Right lung (tissue), 5 donors: ENCODE results near the gene BTG3. TPM values are rescaled to one million over a fixed set of nuclear protein-coding genes. Genes with fewer than 3 reads are reported as not detected.

Experiments
- DNase-seq, 2 donors: peaks; one replicate each; pipeline ENCODE4 v3.0.0-alpha.2; 2013
- polyA plus RNA-seq, 5 donors: library from polyadenylated mRNA; unstranded; fragments of 120-200 nt; gene quantifications; one replicate each; pipeline versions ENCODE4 v1.2.1 to v1.2.3, GENCODE V29; 2013; ENCODE audit warnings: inconsistent platforms in 1 of 5, low replicate concordance in 1 of 5; ENCODE audit not compliant: insufficient read length in 5 of 5, insufficient read depth in 1 of 5

Gene BTG3
- polyA plus RNA-seq, 5 donors = 38.3 to 57.0 (median 41.7) TPM

GRCh38 chr21:17597680-17598079, 15.0 kb downstream of the BTG3 start:
- no peak for DNase-seq

- peak; percentile 52 to 67 for DNase-seq
Observed at GRCh38 chr21:17590430-17590829, 22.3 kb downstream of the BTG3 start.

GRCh38 chr21:17585875-17586450, 26.7 kb downstream of the BTG3 start:
- peak in 1 of 2 donors; percentile 50 for DNase-seq

- no peak for DNase-seq
Observed at GRCh38 chr21:17583898-17584297, 28.8 kb downstream of the BTG3 start.

- DNase-seq = no peak
Observed at GRCh38 chr21:17580319-17580718, 32.4 kb downstream of the BTG3 start.

GRCh38 chr21:17578876-17579275, 33.8 kb downstream of the BTG3 start:
- no peak for DNase-seq

GRCh38 chr21:17578162-17578561, 34.5 kb downstream of the BTG3 start:
- no peak for DNase-seq

- no peak for DNase-seq
Observed at GRCh38 chr21:17577701-17578100, 35.0 kb downstream of the BTG3 start.

GRCh38 chr21:17576080-17576835, 36.4 kb downstream of the BTG3 start:
- no peak for DNase-seq

- DNase-seq = no peak
Observed at GRCh38 chr21:17575076-17575475, 37.6 kb downstream of the BTG3 start.

- DNase-seq = no peak
Observed at GRCh38 chr21:17572431-17572830, 40.3 kb downstream of the BTG3 start.

GRCh38 chr21:17570786-17571185, 41.9 kb downstream of the BTG3 start:
- peak; percentile 65 to 70 for DNase-seq

- DNase-seq = no peak
Observed at GRCh38 chr21:17560377-17561025, 52.2 kb downstream of the BTG3 start.

GRCh38 chr21:17554679-17555465, 57.8 kb downstream of the BTG3 start:
- no peak for DNase-seq

- DNase-seq = no peak
Observed at GRCh38 chr21:17554120-17554519, 58.6 kb downstream of the BTG3 start.

- no peak for DNase-seq
Observed at GRCh38 chr21:17552410-17552809, 60.3 kb downstream of the BTG3 start.

GRCh38 chr21:17550671-17551308, 61.9 kb downstream of the BTG3 start:
- DNase-seq = no peak

- DNase-seq = no peak
Observed at GRCh38 chr21:17548262-17548661, 64.4 kb downstream of the BTG3 start.

- no peak for DNase-seq
Observed at GRCh38 chr21:17545007-17545406, 67.7 kb downstream of the BTG3 start.
